Keratinocyte (primary cell): Measurements from ENCODE around the gene GFRA4. TPM values are rescaled to one million over a fixed set of nuclear protein-coding genes. Genes with fewer than 3 reads are reported as not detected.

ENCODE experiments used
- DNase-seq: peaks from one replicate; pipeline ENCODE4 v3.0.0-alpha.2; 2011; ENCODE audit warnings: low read depth, missing footprints, low spot score
- FAIRE-seq: peaks from 2 replicates; lab custom pipeline; 2011; peaks lifted over from hg19 to GRCh38; lab: Jason Lieb, UNC
- H2AFZ ChIP-seq: 2 replicates; pipeline ENCODE4 v1.6.0; 2012; ENCODE audit warnings: low read length, control low read depth, inconsistent platforms; ENCODE audit not compliant: control insufficient read depth
- H3K27ac ChIP-seq: 2 replicates; pipeline ENCODE4 v1.5.1; 2011; ENCODE audit warnings: low read length; ENCODE audit not compliant: control insufficient read depth, insufficient read depth
- H3K27me3 ChIP-seq: 3 replicates; pipeline ENCODE4 v1.6.0; 2011; ENCODE audit warnings: low read length; ENCODE audit not compliant: control insufficient read depth, insufficient read depth; ENCODE audit errors: extremely low read depth
- H3K36me3 ChIP-seq, 2 experiments: 2 replicates in 1 of 2; 3 replicates in 1 of 2; pipeline ENCODE4 v1.5.1; 2011; ENCODE audit warnings: low read length in 2 of 2, mild to moderate bottlenecking in 1 of 2; ENCODE audit not compliant: control insufficient read depth in 2 of 2, insufficient read depth in 2 of 2; ENCODE audit errors: extremely low read depth in 1 of 2
- H3K4me1 ChIP-seq: 3 replicates; pipeline ENCODE4 v1.5.1; 2011; ENCODE audit warnings: low read length; ENCODE audit not compliant: control insufficient read depth, insufficient read depth; ENCODE audit errors: extremely low read depth
- H3K4me2 ChIP-seq: 3 replicates; pipeline ENCODE4 v1.6.0; 2011; ENCODE audit warnings: low read depth, low read length; ENCODE audit not compliant: control insufficient read depth, insufficient read depth; ENCODE audit errors: extremely low read depth
- H3K4me3 ChIP-seq, 3 experiments: fragments of 200-600 bp in 1 of 3; sonication (generic) in 1 of 3; 2 replicates in 2 of 3; 3 replicates in 1 of 3; pipeline ENCODE4 v1.5.1; 2011 to 2016; ENCODE audit warnings: low read length in 3 of 3, mild to moderate bottlenecking in 3 of 3, control low read depth in 2 of 3, inconsistent platforms in 1 of 3, low read depth in 1 of 3, mixed read lengths in 1 of 3, mixed run types in 1 of 3, moderate library complexity in 1 of 3; ENCODE audit not compliant: control insufficient read depth in 2 of 3, insufficient read depth in 2 of 3; ENCODE audit errors: extremely low read depth in 1 of 3
- H3K79me2 ChIP-seq: 2 replicates; pipeline ENCODE4 v1.6.0; 2012; ENCODE audit warnings: low read length; ENCODE audit not compliant: control insufficient read depth, insufficient read depth
- H3K9ac ChIP-seq: 3 replicates; pipeline ENCODE4 v1.6.0; 2011; ENCODE audit warnings: low read length; ENCODE audit not compliant: control insufficient read depth, insufficient read depth; ENCODE audit errors: extremely low read depth
- H3K9me1 ChIP-seq: 3 replicates; pipeline ENCODE4 v1.6.0; 2011; ENCODE audit warnings: low read length; ENCODE audit not compliant: control insufficient read depth, insufficient read depth; ENCODE audit errors: extremely low read depth
- H3K9me3 ChIP-seq: 2 replicates; pipeline ENCODE4 v1.5.1; 2012; ENCODE audit warnings: low read depth, low read length; ENCODE audit not compliant: control insufficient read depth
- H4K20me1 ChIP-seq: 3 replicates; pipeline ENCODE4 v1.6.0; 2011; ENCODE audit warnings: low read length; ENCODE audit not compliant: control insufficient read depth, insufficient read depth; ENCODE audit errors: extremely low read depth
- CTCF ChIP-seq, 3 experiments: IDR thresholded peaks in 1 of 3; conservative IDR thresholded peaks in 1 of 3; optimal IDR thresholded peaks in 1 of 3; 2 replicates in 2 of 3; 3 replicates in 1 of 3; pipeline versions ENCODE3 to v1.5.1; 2011; ENCODE audit warnings: low read length in 3 of 3, mild to moderate bottlenecking in 3 of 3, moderate library complexity in 2 of 3, control low read depth in 1 of 3, inconsistent platforms in 1 of 3; ENCODE audit not compliant: insufficient read depth in 2 of 3; ENCODE audit errors: extremely low read depth in 1 of 3
- EZH2 ChIP-seq: IDR thresholded peaks from one replicate; pipeline ENCODE4 v1.6.1; 2012; ENCODE audit warnings: inconsistent platforms, mild to moderate bottlenecking, low read length, moderate library complexity
- dilution Hi-C: fragments of 300-500 bp; cut with MboI; formaldehyde crosslinking; loops from one replicate; pipeline ENCODE4 v1.7.0; 2020; ENCODE audit warnings: low sequenced_read_pairs; ENCODE audit not compliant: extremely low pct_ligation_motif_present
- polyA plus RNA-seq, 5 experiments: library from polyadenylated mRNA; depleted of rRNA in 3 of 5; stranded (reverse) in 3 of 5; stranded (forward) in 1 of 5; unstranded in 1 of 5; fragments of >200 nt; gene quantifications; 1 replicate in 1 of 5; 2 replicates in 3 of 5; 3 replicates in 1 of 5; pipeline versions ENCODE4 v1.2.1 to v1.2.3, GENCODE V29; 2011 to 2012; ENCODE audit warnings: missing spikeins in 2 of 5, low read depth in 1 of 5, low replicate concordance in 1 of 5

The GFRA4 gene
- polyA plus RNA-seq, 1 donor (not counting 4 experiments of a cell fraction or from before 2014, with no cell fraction given), result not detected

GRCh38 chr20:3611901-3612300, 51.3 kb downstream of the GFRA4 start:
- dilution Hi-C loops, result no loop called here
- Histone ChIP-seq H3K4me1 (no peaks in the 10 kb centered on the region), H3K4me2 (no peak overlapping the region), H3K9me1 (no peaks in the 10 kb centered on the region), H2AFZ (no peak overlapping the region), H3K9ac (no peak overlapping the region), H3K27me3 (no peaks in the 10 kb centered on the region), H3K4me3 (no peak overlapping the region), H3K27ac (no peak overlapping the region), H3K36me3 (peaks cover 4 to 5% of the 10 kb centered on the region in 2 experiments), H4K20me1 (no peaks in the 10 kb centered on the region), H3K79me2 (no peaks in the 10 kb centered on the region), H3K9me3 (no peaks in the 10 kb centered on the region)
- FAIRE-seq (no peak), DNase-seq (no peak)
- TF ChIP-seq CTCF (optimal IDR thresholded peaks at IDR 0.05 in 1 of 3, IDR thresholded peaks at IDR 0.05 in 1 of 3, conservative IDR thresholded peaks at IDR 0.05 in 1 of 3; ENCODE audit: extremely low read depth in 1 of 3, insufficient read depth in 2 of 3, low read length in 3 of 3) (no peak), EZH2 (no peak)

Other genes with a start within 250 kb of the GFRA4 start
- gene ATRN, start 192.4 kb downstream of the GFRA4 start, polyA plus RNA-seq, result 46.9 to 61.1 TPM (median 49.9 TPM) in 3 replicates
- not detected in 3 replicates for gene ADAM33, start 18.6 kb upstream of the GFRA4 start, polyA plus RNA-seq
- not detected in 3 replicates for gene SIGLEC1, start 49.2 kb upstream of the GFRA4 start, polyA plus RNA-seq
- not detected in 3 replicates for gene HSPA12B, start 69.3 kb upstream of the GFRA4 start, polyA plus RNA-seq
- 25.8 to 44.3 TPM (median 28.2 TPM) in 3 replicates for gene ADISSP, start 104.4 kb upstream of the GFRA4 start, polyA plus RNA-seq
- gene SPEF1, start 118.0 kb upstream of the GFRA4 start, polyA plus RNA-seq, result 0.06 to 0.09 TPM (median 0.07 TPM) in 3 replicates
- gene CENPB, start 123.3 kb upstream of the GFRA4 start, polyA plus RNA-seq, result 18.1 to 22.3 TPM (median 22.0 TPM) in 3 replicates
- gene CDC25B, start 132.9 kb upstream of the GFRA4 start, polyA plus RNA-seq, result 15.0 to 41.5 TPM (median 23.5 TPM) in 3 replicates
- gene AP5S1, start 157.1 kb upstream of the GFRA4 start, polyA plus RNA-seq, result 4.3 to 9.0 TPM (median 5.2 TPM) in 3 replicates
- gene MAVS, start 183.4 kb upstream of the GFRA4 start, polyA plus RNA-seq, result 15.1 to 17.2 TPM (median 17.1 TPM) in 3 replicates
- 17.9 to 23.6 TPM (median 22.5 TPM) in 3 replicates for gene PANK2, start 226.0 kb upstream of the GFRA4 start, polyA plus RNA-seq